ENCODE data around the gene FOXD4L3.
"Not testable (repeated sequence)": the region's sequence is repeated elsewhere in the genome, so short reads cannot be mapped to it uniquely, and the experiment has no call there.

FOXD4L3 gene

GRCh38 chr9:68302567-68302966 lies at the start of gene FOXD4L3:
Gene FOXD4L3 (plus strand): TSS chr9:68302867. CDS start chr9:68302952, 85 bp downstream.
- DNase-seq, result not testable (repeated sequence)

- DNase-seq, result not testable (repeated sequence)
These were observed 21.6 kb upstream of the FOXD4L3 start for GRCh38 chr9:68281041-68281440.

- not testable (repeated sequence) for DNase-seq
These were observed 1.1 kb downstream of the FOXD4L3 start for GRCh38 chr9:68303771-68304170.

GRCh38 chr9:68304212-68304611 lies 1.5 kb downstream of the FOXD4L3 start:
- DNase-seq, result not testable (repeated sequence)

GRCh38 chr9:68304777-68305176 lies 2.1 kb downstream of the FOXD4L3 start:
- DNase-seq, result not testable (repeated sequence)

- DNase-seq, result not testable (repeated sequence)
These were observed 3.1 kb downstream of the FOXD4L3 start for GRCh38 chr9:68305680-68306285.

- not testable (repeated sequence) for DNase-seq
These were observed 3.8 kb downstream of the FOXD4L3 start for GRCh38 chr9:68306391-68306964.

GRCh38 chr9:68307127-68307526 lies 4.5 kb downstream of the FOXD4L3 start:
- not testable (repeated sequence) for DNase-seq

- DNase-seq, result not testable (repeated sequence)
These were observed 5.0 kb downstream of the FOXD4L3 start for GRCh38 chr9:68307654-68308053.

- not testable (repeated sequence) for DNase-seq
These were observed 8.5 kb downstream of the FOXD4L3 start for GRCh38 chr9:68311208-68311607.

- DNase-seq, result not testable (repeated sequence)
These were observed 15.5 kb downstream of the FOXD4L3 start for GRCh38 chr9:68318209-68318608.

GRCh38 chr9:68323749-68324148 lies 21.1 kb downstream of the FOXD4L3 start:
- DNase-seq, result not testable (repeated sequence)

- not testable (repeated sequence) for DNase-seq
These were observed 21.9 kb downstream of the FOXD4L3 start for GRCh38 chr9:68324518-68324917.

GRCh38 chr9:68329106-68329505 lies 26.4 kb downstream of the FOXD4L3 start:
- not testable (repeated sequence) for DNase-seq

GRCh38 chr9:68330531-68331173 lies 28.0 kb downstream of the FOXD4L3 start:
- not testable (repeated sequence) for DNase-seq

GRCh38 chr9:68332122-68332521 lies 29.5 kb downstream of the FOXD4L3 start:
- not testable (repeated sequence) for DNase-seq

GRCh38 chr9:68335935-68336334 lies 33.3 kb downstream of the FOXD4L3 start:
- DNase-seq, result not testable (repeated sequence)

- not testable (repeated sequence) for DNase-seq
These were observed 34.1 kb downstream of the FOXD4L3 start for GRCh38 chr9:68336639-68337339.

GRCh38 chr9:68338000-68338399 lies 35.3 kb downstream of the FOXD4L3 start:
- DNase-seq, result not testable (repeated sequence)

- not testable (repeated sequence) for DNase-seq
These were observed 39.8 kb downstream of the FOXD4L3 start for GRCh38 chr9:68342265-68343025.

GRCh38 chr9:68343242-68343641 lies 40.6 kb downstream of the FOXD4L3 start:
- not testable (repeated sequence) for DNase-seq

- not testable (repeated sequence) for DNase-seq
These were observed 41.3 kb downstream of the FOXD4L3 start for GRCh38 chr9:68343992-68344391.
